Heart left ventricle (tissue), 16 donors: Measurements from ENCODE around the gene USP8. TPM values are rescaled to one million over a fixed set of nuclear protein-coding genes. Genes with fewer than 3 reads are reported as not detected.

Experiments used
- ATAC-seq, 4 donors: fragments of 200-7000 bp; cut with Tn5 transposase; one replicate each; pipeline ENCODE4 v1.9.1; 2020 to 2022; ENCODE audit warnings: moderate library complexity in 4 of 4, mild to moderate bottlenecking in 3 of 4, moderate number of reproducible peaks in 1 of 4
- DNase-seq, 5 donors: peaks; one replicate each; pipeline ENCODE4 v3.0.0-alpha.2; 2020
- H3K27ac ChIP-seq, 12 donors: fragments of 200-600 bp; sonication (generic) in 4 of 12; one replicate each; pipeline versions ENCODE4 v1.5.0 to v1.8.0; 2016 to 2022; ENCODE audit warnings: mild to moderate bottlenecking in 2 of 12
- H3K27me3 ChIP-seq, 9 donors: fragments of 200-600 bp; sonication (generic) in 2 of 9; one replicate each; pipeline versions ENCODE4 v1.5.1 to v1.8.0; 2016 to 2022; ENCODE audit warnings: mild to moderate bottlenecking in 3 of 9
- H3K36me3 ChIP-seq, 9 donors: fragments of 200-600 bp; sonication (generic) in 2 of 9; one replicate each; pipeline versions ENCODE4 v1.5.0 to v1.8.0; 2018 to 2022; ENCODE audit warnings: mild to moderate bottlenecking in 2 of 9
- H3K4me1 ChIP-seq, 12 donors: fragments of 200-600 bp; sonication (generic) in 4 of 12; one replicate each; pipeline versions ENCODE4 v1.5.0 to v1.8.0; 2016 to 2022; ENCODE audit warnings: mild to moderate bottlenecking in 3 of 12
- H3K4me3 ChIP-seq, 12 donors: fragments of 200-600 bp; sonication (generic) in 4 of 12; one replicate each; pipeline versions ENCODE4 v1.5.0 to v1.8.0; 2017 to 2022; ENCODE audit warnings: mild to moderate bottlenecking in 9 of 12, moderate library complexity in 4 of 12
- H3K9me3 ChIP-seq, 12 donors: fragments of 200-600 bp; sonication (generic) in 4 of 12; one replicate each; pipeline versions ENCODE4 v1.5.0 to v1.8.0; 2016 to 2022; ENCODE audit warnings: mild to moderate bottlenecking in 1 of 12
- POLR2A ChIP-seq, 2 donors: fragments of 450-650 bp; IDR thresholded peaks; one replicate each; pipeline ENCODE4 v1.6.1; 2017; ENCODE audit warnings: antibody characterized with exemption in 2 of 2, mild to moderate bottlenecking in 2 of 2, moderate library complexity in 2 of 2
- WGBS, 4 donors: extraction: QIAGEN DNeasy Blood & Tissue Kit in 2 of 4; methylation state at CpG; one replicate each; pipeline versions ENCODE4 v1.1.5 to v1.1.7; 2013 to 2018; 5-methylcytosine and 5-hydroxymethylcytosine counted together
- intact Hi-C, 10 donors: fragments of 100-400 bp; cut with DNase I; formaldehyde crosslinking; loops; one replicate each; pipeline versions ENCODE4 v1.11.1 to v1.14.2; 2022
- polyA plus RNA-seq, 2 donors: library from polyadenylated mRNA; stranded (reverse); fragments of 200-250 nt; gene quantifications; one replicate each; pipeline ENCODE4 v1.2.3, GENCODE V29; 2013
- total RNA-seq, 9 donors: library from RNA; depleted of rRNA in 2 of 9; stranded (reverse); fragments of >200 nt in 2 of 9; fragmentation: NEBNext Ultra II Directional in 3 of 9; extraction: Animal tissue kit (Norgen Biotek cat#: 25700) in 3 of 9; gene quantifications; one replicate each; pipeline versions ENCODE4 v1.1.0 to v1.2.4, GENCODE V29; 2016 to 2023
- TF ChIP-seq, protein P1 (sequence below), 12 donors: fragments of 200-600 bp; sonication (generic) in 4 of 12; IDR thresholded peaks; one replicate each; pipeline versions ENCODE4 v1.5.0 to v1.8.0; 2018 to 2022; ENCODE audit warnings: antibody characterized with exemption in 12 of 12, mild to moderate bottlenecking in 5 of 12
- donor health status: ischemic (EF 13 %, LVEDD 7.1; RV severe dilation, severe dysfunction).
- donor health status: healthy with polysubstance abuse.
- donor health status: DM: no; HTN: yes; CAD: no.
- donor health status: DM: no; HTN: no; CAD: no.
- donor health status: ischemic (EF 25% LVEDD 6.9; RV normal size, moderate dysfunction).
- donor health status: ischemic (EF 25% LVEDD 5.7; RV mildly dilated, moderate dysfunction).
- donor health status: healthy.
- donor health status: DM: yes; HTN: yes; CAD: no.
- donor health status: ischemic (EF 35%, LVEDD 5.7; RV mildly dilated, moderate dysfunction).
- donor health status: nonischemic (EF 11% LVEDD 7.7; RV severe dilation, severe dysfunction).
- donor health status: DM: yes; HTN: yes; CAD: no.
- donor health status: PGD.
- donor health status: ischemic (EF 29% LVEDD 5.4; RV normal size, mild dysfunction).
- donor health status: nonischemic (EF 23%, LVEDD 6.1; RV moderate dilation, normal function).

Gene USP8
- total and polyA plus RNA-seq, 11 donors, result 12.6 to 53.3 (median 40.8) TPM

DNA sequence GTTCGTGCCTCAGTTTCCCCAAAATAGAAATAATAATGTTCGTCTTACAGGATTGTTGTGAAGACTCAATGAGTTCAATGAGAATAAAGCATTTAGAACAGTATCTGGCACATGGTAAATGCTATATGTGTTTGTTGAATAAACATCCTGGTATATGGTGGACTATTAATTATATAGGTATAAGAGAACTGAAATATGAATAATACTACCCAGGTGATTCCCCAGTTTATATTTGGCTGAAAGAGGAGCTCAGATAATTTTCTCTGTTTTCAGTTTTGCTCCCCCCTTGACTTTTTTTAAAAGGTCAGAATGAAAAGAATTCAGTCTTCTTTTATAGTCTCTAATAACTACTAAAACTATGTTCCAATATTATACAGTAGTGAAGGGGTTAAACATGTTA is 46.9 kb downstream of the USP8 start:
- Histone ChIP-seq H3K4me3 (no peak overlapping the region), H3K27me3 (no peaks in the 10 kb centered on the region), H3K4me1 (no peaks in the 10 kb centered on the region), H3K36me3 (peaks cover 0 to 99% (median 95%) of the 10 kb centered on the region in 9 donors), H3K9me3 (no peaks in the 10 kb centered on the region), H3K27ac (no peak overlapping the region)
- TF ChIP-seq, protein P1, sequence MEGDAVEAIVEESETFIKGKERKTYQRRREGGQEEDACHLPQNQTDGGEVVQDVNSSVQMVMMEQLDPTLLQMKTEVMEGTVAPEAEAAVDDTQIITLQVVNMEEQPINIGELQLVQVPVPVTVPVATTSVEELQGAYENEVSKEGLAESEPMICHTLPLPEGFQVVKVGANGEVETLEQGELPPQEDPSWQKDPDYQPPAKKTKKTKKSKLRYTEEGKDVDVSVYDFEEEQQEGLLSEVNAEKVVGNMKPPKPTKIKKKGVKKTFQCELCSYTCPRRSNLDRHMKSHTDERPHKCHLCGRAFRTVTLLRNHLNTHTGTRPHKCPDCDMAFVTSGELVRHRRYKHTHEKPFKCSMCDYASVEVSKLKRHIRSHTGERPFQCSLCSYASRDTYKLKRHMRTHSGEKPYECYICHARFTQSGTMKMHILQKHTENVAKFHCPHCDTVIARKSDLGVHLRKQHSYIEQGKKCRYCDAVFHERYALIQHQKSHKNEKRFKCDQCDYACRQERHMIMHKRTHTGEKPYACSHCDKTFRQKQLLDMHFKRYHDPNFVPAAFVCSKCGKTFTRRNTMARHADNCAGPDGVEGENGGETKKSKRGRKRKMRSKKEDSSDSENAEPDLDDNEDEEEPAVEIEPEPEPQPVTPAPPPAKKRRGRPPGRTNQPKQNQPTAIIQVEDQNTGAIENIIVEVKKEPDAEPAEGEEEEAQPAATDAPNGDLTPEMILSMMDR (IDR thresholded peaks at IDR 0.05), result no peak
- TF ChIP-seq POLR2A (IDR thresholded peaks at IDR 0.05), result no peak
- WGBS, 4 donors, result 96 to 100% (median 98%) methylated on average over 2 of the region's 2 CpGs
- ATAC-seq (no peak), DNase-seq (no peak)
- intact Hi-C loops, result no loop called here

DNA sequence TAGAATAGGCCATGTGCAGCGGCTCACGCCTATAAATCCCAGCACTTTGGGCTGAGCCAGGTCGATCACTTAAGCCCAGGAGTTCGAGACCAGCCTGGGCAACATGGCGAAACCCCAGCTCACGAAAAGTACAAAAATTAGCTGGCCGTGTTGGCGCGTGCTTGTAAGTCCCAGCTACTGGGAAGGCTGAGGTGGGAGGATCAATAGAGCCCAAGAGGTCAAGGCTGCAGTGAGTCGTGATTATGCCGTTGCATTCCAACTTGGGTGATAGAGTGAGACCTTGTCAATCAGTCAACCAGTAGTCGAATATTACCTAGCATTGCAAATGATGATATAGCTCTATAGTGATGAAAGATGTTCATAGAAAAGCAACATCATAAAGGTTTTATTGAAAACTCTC is 51.9 kb downstream of the USP8 start:
- no peak overlapping the region for H3K4me3 ChIP-seq
- intact Hi-C loops, result no loop called here
- no peaks in the 10 kb centered on the region for H3K9me3 ChIP-seq
- DNase-seq (no peak), ATAC-seq (no peak)
- no peak overlapping the region for H3K27ac ChIP-seq
- peaks cover 0 to 100% (median 98%) of the 10 kb centered on the region in 9 donors for H3K36me3 ChIP-seq
- WGBS, 4 donors, result 93 to 96% (median 95%) methylated on average over 12 of the region's 12 CpGs
- H3K27me3 ChIP-seq, result no peaks in the 10 kb centered on the region
- no peaks in the 10 kb centered on the region for H3K4me1 ChIP-seq
- no peak for TF ChIP-seq POLR2A (IDR thresholded peaks at IDR 0.05)
- TF ChIP-seq, protein P1 (IDR thresholded peaks at IDR 0.05), result no peak

DNA sequence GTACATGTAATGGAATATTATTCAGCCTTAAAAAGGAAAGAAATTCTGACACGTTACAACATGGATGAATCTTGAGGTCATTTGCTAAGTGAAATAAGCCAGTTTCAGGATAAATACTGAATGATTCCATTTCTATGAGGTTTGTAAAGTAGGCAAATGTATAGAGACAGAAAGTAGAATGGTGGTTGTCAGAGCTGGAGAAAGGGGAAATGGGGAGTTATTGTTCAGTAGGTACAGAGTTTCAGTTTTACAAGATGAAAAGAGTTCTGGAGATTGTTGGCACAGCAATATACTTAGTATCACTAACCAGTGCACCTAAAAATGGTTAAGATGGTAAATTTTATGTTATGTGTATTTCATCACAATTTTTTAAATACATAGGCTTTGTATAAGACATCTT is 60.6 kb downstream of the USP8 start:
- Histone ChIP-seq H3K36me3 (peaks cover 0 to 100% (median 92%) of the 10 kb centered on the region in 9 donors), H3K4me3 (no peak overlapping the region), H3K9me3 (no peaks in the 10 kb centered on the region), H3K27me3 (no peaks in the 10 kb centered on the region), H3K4me1 (peaks cover 0 to 4% (median 0%) of the 10 kb centered on the region in 12 donors), H3K27ac (no peak overlapping the region)
- DNase-seq, result no peak
- WGBS, 4 donors, result 87 to 100% (median 96%) methylated on average over 1 of the region's 1 CpG
- no peak for TF ChIP-seq POLR2A (IDR thresholded peaks at IDR 0.05)
- TF ChIP-seq, protein P1 (IDR thresholded peaks at IDR 0.05), result no peak
- intact Hi-C loops, result no loop called here
- ATAC-seq, result no peak

DNA sequence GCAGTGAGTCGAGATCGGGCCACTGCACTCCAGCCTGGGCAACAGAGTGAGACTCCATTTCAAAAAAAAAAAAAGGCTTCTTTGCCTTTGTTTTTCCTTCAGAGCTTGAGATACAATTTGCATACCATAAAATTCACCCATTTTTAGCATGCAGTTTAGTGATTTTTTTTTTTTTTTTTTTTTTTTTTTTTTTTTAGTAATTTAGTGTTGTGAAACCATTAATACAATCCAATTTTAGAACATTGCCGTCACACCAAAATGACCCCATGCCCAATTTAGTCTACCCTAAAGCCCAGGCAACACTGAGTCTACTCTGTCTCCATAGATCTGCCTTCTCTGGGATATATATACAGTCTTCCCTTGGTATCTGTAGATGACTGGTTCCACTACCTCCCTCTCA is 61.2 kb downstream of the USP8 start:
- H3K4me3 ChIP-seq, result no peak overlapping the region
- peaks cover 0 to 100% (median 92%) of the 10 kb centered on the region in 9 donors for H3K36me3 ChIP-seq
- peaks cover 0 to 4% (median 0%) of the 10 kb centered on the region in 12 donors for H3K4me1 ChIP-seq
- no peak overlapping the region for H3K27ac ChIP-seq
- H3K27me3 ChIP-seq, result no peaks in the 10 kb centered on the region
- no peaks in the 10 kb centered on the region for H3K9me3 ChIP-seq
- no peak for TF ChIP-seq POLR2A (IDR thresholded peaks at IDR 0.05)
- TF ChIP-seq, protein P1 (IDR thresholded peaks at IDR 0.05), result no peak
- no peak for ATAC-seq
- intact Hi-C loops, result no loop called here
- WGBS, 4 donors, result 95 to 97% (median 96%) methylated on average over 3 of the region's 3 CpGs
- DNase-seq, result no peak
